NT2/D1 (cell line): ENCODE data around the gene DMD.

Experiments
- SUZ12 ChIP-seq: IDR thresholded peaks from 2 replicates; pipeline ENCODE4 v1.6.1; 2011; ENCODE audit not compliant: insufficient read length, insufficient read depth; ENCODE audit errors: extremely low read depth
- YY1 ChIP-seq: IDR thresholded peaks from 2 replicates; pipeline ENCODE4 v1.6.1; 2011; ENCODE audit not compliant: insufficient read length, insufficient read depth
- ZNF274 ChIP-seq: IDR thresholded peaks from 2 replicates; pipeline ENCODE4 v1.6.1; 2011; ENCODE audit warnings: mild to moderate bottlenecking, low read depth, low read length

DNA sequence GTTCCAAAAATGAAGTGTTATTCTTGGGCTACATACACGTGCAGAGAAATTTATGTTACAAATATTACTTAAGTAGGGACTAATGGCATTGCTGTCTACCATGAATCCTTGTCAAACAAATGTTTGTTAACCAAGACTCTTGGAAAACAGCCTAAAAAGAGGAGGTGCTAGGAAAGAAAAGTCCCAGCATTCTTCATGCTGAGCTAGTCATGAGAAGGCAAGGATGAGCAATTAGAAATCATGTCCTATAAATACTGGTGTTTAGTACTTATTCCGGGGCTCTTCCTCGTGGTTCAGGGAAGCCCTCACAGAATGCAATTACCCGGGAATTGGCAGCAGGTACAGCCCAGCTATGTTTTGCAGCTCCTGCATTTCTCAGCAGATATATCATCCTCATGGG is 1761.4 kb downstream of the DMD start:
- TF ChIP-seq SUZ12 (no peak), YY1 (no peak), ZNF274 (no peak)
